Prostate gland (tissue), 2 donors: Measurements from ENCODE around the gene AKAP13. TPM values are rescaled to one million over a fixed set of nuclear protein-coding genes. Genes with fewer than 3 reads are reported as not detected.

Experiments used
- DNase-seq: peaks from one replicate; pipeline ENCODE4 v3.0.0-alpha.2; 2019; ENCODE audit warnings: low spot score
- H3K27ac ChIP-seq, 2 donors: fragments of 200-600 bp; sonication (generic); 2 replicates each; pipeline ENCODE4 v1.5.1; 2017 to 2019
- H3K27me3 ChIP-seq: fragments of 200-600 bp; sonication (generic); replicated peaks from 2 replicates; pipeline ENCODE4 v1.5.1; 2019; ENCODE audit not compliant: insufficient read depth
- H3K36me3 ChIP-seq, 2 donors: fragments of 200-600 bp; sonication (generic); 1 replicate in 1 of 2; 2 replicates in 1 of 2; pipeline versions ENCODE4 v1.5.1 to v1.8.1; 2017 to 2019
- H3K4me1 ChIP-seq: fragments of 200-600 bp; sonication (generic); replicated peaks from 2 replicates; pipeline ENCODE4 v1.5.1; 2019
- H3K4me3 ChIP-seq, 2 donors: fragments of 200-600 bp; sonication (generic); 2 replicates each; pipeline ENCODE4 v1.5.1; 2017 to 2019
- H3K9me3 ChIP-seq: fragments of 200-600 bp; sonication (generic); 2 replicates; pipeline ENCODE4 v1.5.1; 2017
- POLR2A ChIP-seq: fragments of 450-650 bp; IDR thresholded peaks from one replicate; pipeline ENCODE4 v1.6.1; 2016; ENCODE audit warnings: antibody characterized with exemption, mild to moderate bottlenecking
- POLR2AphosphoS5 ChIP-seq: sonication (generic); formaldehyde crosslinking; IDR thresholded peaks from one replicate; pipeline ENCODE4 v1.6.1; 2017; ENCODE audit warnings: antibody characterized with exemption
- WGBS: methylation state at CpG from one replicate; pipeline ENCODE4 v1.1.5; 2018; 5-methylcytosine and 5-hydroxymethylcytosine counted together
- intact Hi-C: fragments of 100-400 bp; cut with DNase I; formaldehyde crosslinking; loops from one replicate; pipeline ENCODE4 v1.14.2; 2022
- total RNA-seq, 2 donors: library from RNA; depleted of rRNA; stranded (reverse); fragments of >200 nt; gene quantifications; one replicate each; pipeline ENCODE4 v1.1.0, GENCODE V29; 2016
- TF ChIP-seq, protein P1 (sequence below), 4 experiments: fragments of 200-600 bp in 2 of 4; fragments of 450-650 bp in 2 of 4; sonication (generic) in 2 of 4; IDR thresholded peaks; 1 replicate in 3 of 4; 2 replicates in 1 of 4; pipeline ENCODE4 v1.5.1; 2016 to 2019; ENCODE audit warnings: antibody characterized with exemption in 4 of 4, mild to moderate bottlenecking in 2 of 4, moderate library complexity in 2 of 4

AKAP13 gene
- total RNA-seq, 2 donors from 2014 or later, result 102 to 195 TPM

DNA sequence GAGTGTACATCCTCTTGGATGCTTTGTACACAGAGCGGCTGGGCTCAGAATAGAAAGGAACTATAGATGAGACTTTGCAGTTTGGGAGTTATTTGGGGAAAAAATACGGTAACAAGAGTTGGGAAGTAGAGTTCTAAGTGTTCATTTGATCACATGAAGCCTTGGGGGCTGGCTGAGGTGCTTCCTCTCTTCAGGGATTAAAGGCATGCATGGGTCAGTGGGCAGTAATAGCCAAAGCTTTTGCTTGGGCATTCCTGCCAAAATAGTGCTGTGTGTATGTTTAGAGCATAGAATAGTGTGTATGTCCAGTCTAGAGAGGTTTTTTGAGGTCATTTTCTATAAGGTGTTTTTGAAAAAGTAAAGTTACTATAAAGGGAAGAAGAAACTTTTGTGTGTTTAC is 12.8 kb downstream of the AKAP13 start:
- no peak for DNase-seq
- H3K36me3 ChIP-seq, result no peaks in the 10 kb centered on the region
- no peak for TF ChIP-seq POLR2AphosphoS5
- TF ChIP-seq, protein P1, sequence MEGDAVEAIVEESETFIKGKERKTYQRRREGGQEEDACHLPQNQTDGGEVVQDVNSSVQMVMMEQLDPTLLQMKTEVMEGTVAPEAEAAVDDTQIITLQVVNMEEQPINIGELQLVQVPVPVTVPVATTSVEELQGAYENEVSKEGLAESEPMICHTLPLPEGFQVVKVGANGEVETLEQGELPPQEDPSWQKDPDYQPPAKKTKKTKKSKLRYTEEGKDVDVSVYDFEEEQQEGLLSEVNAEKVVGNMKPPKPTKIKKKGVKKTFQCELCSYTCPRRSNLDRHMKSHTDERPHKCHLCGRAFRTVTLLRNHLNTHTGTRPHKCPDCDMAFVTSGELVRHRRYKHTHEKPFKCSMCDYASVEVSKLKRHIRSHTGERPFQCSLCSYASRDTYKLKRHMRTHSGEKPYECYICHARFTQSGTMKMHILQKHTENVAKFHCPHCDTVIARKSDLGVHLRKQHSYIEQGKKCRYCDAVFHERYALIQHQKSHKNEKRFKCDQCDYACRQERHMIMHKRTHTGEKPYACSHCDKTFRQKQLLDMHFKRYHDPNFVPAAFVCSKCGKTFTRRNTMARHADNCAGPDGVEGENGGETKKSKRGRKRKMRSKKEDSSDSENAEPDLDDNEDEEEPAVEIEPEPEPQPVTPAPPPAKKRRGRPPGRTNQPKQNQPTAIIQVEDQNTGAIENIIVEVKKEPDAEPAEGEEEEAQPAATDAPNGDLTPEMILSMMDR (IDR thresholded peaks at IDR 0.05), result no peak
- no peak for TF ChIP-seq POLR2A
- H3K27me3 ChIP-seq, result no peaks in the 10 kb centered on the region
- no peak overlapping the region for H3K27ac ChIP-seq
- no peak overlapping the region for H3K4me3 ChIP-seq
- intact Hi-C loops, result no loop called here
- H3K9me3 ChIP-seq, result no peaks in the 10 kb centered on the region
- no peaks in the 10 kb centered on the region for H3K4me1 ChIP-seq
- WGBS, result 94% methylated on average over 2 of the region's 2 CpGs

DNA sequence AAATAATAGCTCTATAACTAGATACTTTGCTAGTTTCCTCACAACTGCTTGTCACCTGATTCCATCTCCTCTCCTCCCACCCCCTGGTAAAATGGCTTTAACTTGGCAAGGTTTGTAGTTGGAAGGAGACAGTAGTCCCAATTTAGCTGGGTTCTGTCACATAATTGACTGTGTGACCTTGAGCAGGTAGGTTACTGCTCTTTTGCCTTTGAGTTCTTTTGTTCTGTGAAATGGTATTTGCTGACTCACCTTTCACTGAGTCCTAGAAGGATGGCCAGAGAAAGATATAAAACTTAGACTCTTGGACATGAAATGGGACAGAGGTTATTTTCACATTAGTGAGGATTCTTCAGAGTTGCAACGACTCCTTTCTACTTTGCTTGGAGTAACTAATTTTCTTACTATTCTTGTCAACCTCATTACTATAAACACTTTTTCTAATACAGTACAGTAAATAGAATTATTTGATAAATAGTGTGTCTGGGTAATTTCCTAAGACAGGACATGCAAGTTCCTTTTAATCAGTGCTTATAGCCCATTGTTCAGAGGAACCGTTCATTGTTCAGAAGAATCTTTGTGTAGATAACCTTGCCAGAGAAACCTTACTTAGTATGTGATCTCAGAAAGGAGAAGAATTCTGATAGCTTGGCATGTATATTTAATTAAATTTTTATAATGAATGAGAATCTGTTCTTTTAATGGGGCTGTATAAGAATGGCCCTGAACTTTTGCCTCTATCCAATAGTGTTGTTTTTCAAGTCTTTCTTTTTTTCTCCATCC is 14.3 kb downstream of the AKAP13 start:
- intact Hi-C loops, result no loop called here

DNA sequence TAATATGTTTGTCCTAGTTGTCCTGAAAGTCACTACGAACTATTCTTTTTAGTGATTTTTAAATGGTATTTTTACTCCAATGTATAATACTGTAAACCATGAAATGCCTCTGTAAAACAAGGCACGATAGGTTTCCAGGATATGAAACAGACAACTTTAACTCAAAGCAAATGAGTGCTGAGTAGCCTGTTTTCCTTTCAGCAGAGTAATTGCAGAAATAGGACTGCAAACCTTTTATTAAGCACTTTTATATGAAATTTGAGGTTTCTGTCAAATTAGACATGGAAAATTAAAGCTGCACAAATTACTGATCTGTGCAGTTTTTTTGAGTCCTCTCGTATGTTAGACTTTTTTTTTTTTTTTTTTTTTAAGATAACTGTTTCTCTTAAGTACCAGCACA is 16.2 kb downstream of the AKAP13 start:
- no peaks in the 10 kb centered on the region for H3K4me1 ChIP-seq
- TF ChIP-seq POLR2AphosphoS5 (no peak), POLR2A (no peak)
- TF ChIP-seq, protein P1 (IDR thresholded peaks at IDR 0.05), result no peak
- no peak for DNase-seq
- H3K27ac ChIP-seq, result no peak overlapping the region
- H3K36me3 ChIP-seq, result no peaks in the 10 kb centered on the region
- intact Hi-C loops, result no loop called here
- H3K9me3 ChIP-seq, result no peaks in the 10 kb centered on the region
- H3K27me3 ChIP-seq, result no peaks in the 10 kb centered on the region
- WGBS, result 42% methylated on average over 3 of the region's 3 CpGs
- no peak overlapping the region for H3K4me3 ChIP-seq

More for the DNA sequence above, 14.3 kb downstream of the AKAP13 start:
- DNase-seq, result no peak
- H3K27ac ChIP-seq, result no peak overlapping the region
- H3K4me1 ChIP-seq, result no peaks in the 10 kb centered on the region
- H3K27me3 ChIP-seq, result no peaks in the 10 kb centered on the region
- H3K9me3 ChIP-seq, result no peaks in the 10 kb centered on the region
- no peak for TF ChIP-seq POLR2A
- no peak for TF ChIP-seq POLR2AphosphoS5
- TF ChIP-seq, protein P1 (IDR thresholded peaks at IDR 0.05), result no peak
- H3K4me3 ChIP-seq, result no peak overlapping the region
- 12% methylated on average over 2 of the region's 2 CpGs for WGBS
- no peaks in the 10 kb centered on the region for H3K36me3 ChIP-seq

DNA sequence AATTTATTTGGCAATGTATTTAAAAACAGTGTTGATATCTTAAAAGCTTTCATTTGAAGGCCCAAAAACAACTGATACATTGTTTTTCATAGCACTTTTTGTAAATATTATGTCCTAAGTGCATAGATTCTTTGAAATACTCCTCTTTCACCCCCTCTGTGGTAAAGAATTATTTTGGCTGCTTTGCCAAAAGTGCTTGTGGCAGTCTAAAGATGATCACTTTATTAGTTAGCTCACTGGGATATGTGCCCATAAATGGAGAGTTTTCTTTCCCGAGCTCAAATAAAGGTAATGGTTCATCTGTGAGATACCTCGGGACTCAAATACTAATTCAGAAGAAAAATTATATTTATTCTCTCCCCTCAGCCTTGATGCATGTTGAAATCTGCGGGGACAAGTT is 16.7 kb downstream of the AKAP13 start:
- intact Hi-C loops, result no loop called here
- WGBS, result 14% methylated on average over 3 of the region's 3 CpGs

DNA sequence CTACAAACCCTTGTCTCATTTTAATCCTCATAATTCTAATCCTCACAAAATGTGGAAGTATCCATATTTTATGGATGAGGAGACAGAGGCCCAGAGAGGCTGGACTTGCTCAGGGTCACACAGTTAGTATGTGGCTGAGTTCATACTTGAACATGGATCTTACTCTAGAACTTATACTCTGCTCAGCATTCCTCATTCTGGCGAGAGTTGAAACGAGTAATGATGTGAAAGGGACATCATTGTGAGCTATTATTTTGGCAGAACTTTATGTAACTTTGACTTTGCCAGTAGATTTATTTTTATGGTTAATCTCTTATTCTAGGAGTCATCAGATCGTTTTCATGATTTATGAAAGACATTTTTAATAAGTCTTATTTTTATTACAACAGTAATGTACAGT is 17.5 kb downstream of the AKAP13 start:
- intact Hi-C loops, result no loop called here
- Histone ChIP-seq H3K36me3 (no peaks in the 10 kb centered on the region), H3K27me3 (no peaks in the 10 kb centered on the region), H3K9me3 (no peaks in the 10 kb centered on the region), H3K27ac (peak overlapping the region; percentile 0 to 49), H3K4me3 (no peak overlapping the region), H3K4me1 (no peaks in the 10 kb centered on the region)
- 42% methylated on average over 3 of the region's 3 CpGs for WGBS
- no peak for TF ChIP-seq POLR2AphosphoS5
- TF ChIP-seq POLR2A, result no peak
- TF ChIP-seq, protein P1 (IDR thresholded peaks at IDR 0.05), result no peak
- DNase-seq, result no peak

More for the DNA sequence above, 16.7 kb downstream of the AKAP13 start:
- H3K27me3 ChIP-seq, result no peaks in the 10 kb centered on the region
- H3K4me1 ChIP-seq, result no peaks in the 10 kb centered on the region
- TF ChIP-seq POLR2AphosphoS5 (peak; percentile 36), POLR2A (no peak)
- peak overlapping the region in 1 of 2 donors; percentile 0 for H3K27ac ChIP-seq
- no peaks in the 10 kb centered on the region for H3K9me3 ChIP-seq
- no peak for DNase-seq
- H3K4me3 ChIP-seq, result no peak overlapping the region
- no peaks in the 10 kb centered on the region for H3K36me3 ChIP-seq
